H9 (cell line): ENCODE data around the gene EPB41L4A. TPM values are rescaled to one million over a fixed set of nuclear protein-coding genes. Genes with fewer than 3 reads are reported as not detected.

ENCODE experiments used
- DNase-seq: peaks from one replicate; pipeline ENCODE4 v3.0.0-alpha.2; 2017
- H2AFZ ChIP-seq: one replicate; pipeline ENCODE4 v1.6.1; 2013; ENCODE audit warnings: mild to moderate bottlenecking, low read length, control low read depth, moderate library complexity
- H2AK5ac ChIP-seq: 2 replicates; pipeline ENCODE4 v1.6.1; 2013; ENCODE audit warnings: low read length, control low read depth, mixed read lengths; ENCODE audit not compliant: insufficient read length
- H2BK120ac ChIP-seq: one replicate; pipeline ENCODE4 v1.6.1; 2013; ENCODE audit warnings: low read depth, mild to moderate bottlenecking, low read length, control low read depth, inconsistent platforms; ENCODE audit not compliant: poor library complexity, severe bottlenecking
- H2BK12ac ChIP-seq: 2 replicates; pipeline ENCODE4 v1.6.1; 2013; ENCODE audit warnings: low read length, control low read depth, mixed read lengths, low read depth; ENCODE audit not compliant: insufficient read length
- H2BK15ac ChIP-seq: 2 replicates; pipeline ENCODE4 v1.6.1; 2013; ENCODE audit warnings: low read depth, low read length, control low read depth
- H2BK20ac ChIP-seq: one replicate; pipeline ENCODE4 v1.6.1; 2013; ENCODE audit warnings: low read depth, mild to moderate bottlenecking, low read length, control low read depth, inconsistent platforms; ENCODE audit not compliant: poor library complexity, severe bottlenecking
- H2BK5ac ChIP-seq: 2 replicates; pipeline ENCODE4 v1.6.1; 2013; ENCODE audit warnings: low read length, control low read depth, mixed read lengths; ENCODE audit not compliant: insufficient read length
- H3K14ac ChIP-seq: 2 replicates; pipeline ENCODE4 v1.6.1; 2013; ENCODE audit warnings: low read length, control low read depth; ENCODE audit not compliant: insufficient read depth
- H3K18ac ChIP-seq: 2 replicates; pipeline ENCODE4 v1.6.1; 2013; ENCODE audit warnings: low read depth, mild to moderate bottlenecking, mixed read lengths, low read length, control low read depth; ENCODE audit not compliant: insufficient read length
- H3K23ac ChIP-seq: 2 replicates; pipeline ENCODE4 v1.6.1; 2013; ENCODE audit warnings: low read length, control low read depth, mixed read lengths, low read depth; ENCODE audit not compliant: insufficient read length
- H3K23me2 ChIP-seq: 2 replicates; pipeline ENCODE4 v1.6.1; 2013; ENCODE audit warnings: low read depth, mild to moderate bottlenecking, mixed read lengths, low read length, control low read depth; ENCODE audit not compliant: insufficient read length, poor library complexity, severe bottlenecking
- H3K27ac ChIP-seq: 2 replicates; pipeline ENCODE4 v1.5.1; 2013; ENCODE audit warnings: low read length, control low read depth, mixed read lengths, low read depth; ENCODE audit not compliant: insufficient read length
- H3K27me3 ChIP-seq: 2 replicates; pipeline ENCODE4 v1.6.1; 2013; ENCODE audit warnings: low read length, control low read depth, inconsistent platforms; ENCODE audit not compliant: insufficient read depth
- H3K4ac ChIP-seq: 2 replicates; pipeline ENCODE4 v1.6.1; 2013; ENCODE audit warnings: low read depth, mild to moderate bottlenecking, control low read depth, inconsistent platforms, low read length, moderate library complexity
- H3K4me1 ChIP-seq: 2 replicates; pipeline ENCODE4 v1.6.1; 2013; ENCODE audit warnings: low read length, control low read depth, inconsistent platforms; ENCODE audit not compliant: insufficient read depth
- H3K4me2 ChIP-seq: 2 replicates; pipeline ENCODE4 v1.6.1; 2013; ENCODE audit warnings: low read length, control low read depth, mixed read lengths; ENCODE audit not compliant: insufficient read length, insufficient read depth
- H3K56ac ChIP-seq: 2 replicates; pipeline ENCODE4 v1.6.1; 2013; ENCODE audit warnings: low read depth, mild to moderate bottlenecking, mixed read lengths, low read length, control low read depth; ENCODE audit not compliant: insufficient read length
- H3K79me1 ChIP-seq: 2 replicates; pipeline ENCODE4 v1.6.1; 2013; ENCODE audit warnings: low read depth, mild to moderate bottlenecking, moderate library complexity, low read length, control low read depth, inconsistent platforms; ENCODE audit not compliant: insufficient read depth, poor library complexity, severe bottlenecking
- H3K79me2 ChIP-seq: 2 replicates; pipeline ENCODE4 v1.6.1; 2013; ENCODE audit warnings: low read length, control low read depth, inconsistent platforms; ENCODE audit not compliant: insufficient read depth
- H3K9ac ChIP-seq: 2 replicates; pipeline ENCODE4 v1.6.1; 2013; ENCODE audit warnings: low read length, control low read depth, mixed read lengths; ENCODE audit not compliant: insufficient read length; ENCODE audit errors: extremely low read depth
- H3K9me3 ChIP-seq: one replicate; pipeline ENCODE4 v1.6.1; 2013; ENCODE audit warnings: low read depth, low read length, inconsistent platforms; ENCODE audit not compliant: control insufficient read depth
- H3T11ph ChIP-seq: one replicate; pipeline ENCODE4 v1.6.1; 2013; ENCODE audit warnings: mild to moderate bottlenecking, low read length, control low read depth, inconsistent platforms
- H4K20me1 ChIP-seq: one replicate; pipeline ENCODE4 v1.6.1; 2013; ENCODE audit not compliant: control insufficient read depth, insufficient read length, insufficient read depth
- H4K5ac ChIP-seq: 2 replicates; pipeline ENCODE4 v1.6.1; 2013; ENCODE audit warnings: low read depth, mild to moderate bottlenecking, mixed read lengths, low read length, control low read depth; ENCODE audit not compliant: insufficient read length
- H4K8ac ChIP-seq: replicated peaks from 2 replicates; pipeline ENCODE4 v1.6.1; 2013; ENCODE audit warnings: low read length, control low read depth, mixed read lengths, low read depth; ENCODE audit not compliant: insufficient read length
- H4K91ac ChIP-seq: 2 replicates; pipeline ENCODE4 v1.6.1; 2013; ENCODE audit warnings: low read depth, mild to moderate bottlenecking, moderate library complexity, mixed read lengths, low read length, control low read depth; ENCODE audit not compliant: insufficient read length
- H3K27ac Mint-ChIP-seq, 3 experiments: 2 replicates in 2 of 3; 3 replicates in 1 of 3; pipeline ENCODE4 v1.8.0; 2020 to 2021; ENCODE audit warnings: mixed read lengths in 3 of 3, mild to moderate bottlenecking in 1 of 3, moderate library complexity in 1 of 3
- H3K27me3 Mint-ChIP-seq: 2 replicates; pipeline ENCODE4 v1.8.0; 2021; ENCODE audit warnings: low read depth, mild to moderate bottlenecking, moderate library complexity, mixed read lengths
- H3K36me3 Mint-ChIP-seq, 3 experiments: 2 replicates in 2 of 3; 3 replicates in 1 of 3; pipeline ENCODE4 v1.8.0; 2020 to 2021; ENCODE audit warnings: low read depth in 3 of 3, mixed read lengths in 3 of 3; ENCODE audit not compliant: insufficient read depth in 1 of 3
- H3K4me1 Mint-ChIP-seq, 2 experiments: 2 replicates each; pipeline ENCODE4 v1.8.0; 2020; ENCODE audit warnings: mixed read lengths in 2 of 2
- H3K4me3 Mint-ChIP-seq, 2 experiments: 2 replicates in 1 of 2; 3 replicates in 1 of 2; pipeline ENCODE4 v1.8.0; 2020 to 2021; ENCODE audit warnings: mild to moderate bottlenecking in 2 of 2, mixed read lengths in 2 of 2, moderate library complexity in 1 of 2
- H3K9me3 Mint-ChIP-seq, 2 experiments: 2 replicates in 1 of 2; 3 replicates in 1 of 2; pipeline ENCODE4 v1.8.0; 2020; ENCODE audit warnings: mild to moderate bottlenecking in 2 of 2, mixed read lengths in 2 of 2, moderate library complexity in 1 of 2
- CTCF ChIP-seq: fragments of 200-600 bp; sonication (generic); conservative IDR thresholded peaks from 3 replicates; pipeline ENCODE4 v1.8.0; 2021; ENCODE audit warnings: antibody characterized with exemption, mild to moderate bottlenecking
- WGBS: extraction: QIAGEN DNeasy Blood & Tissue Kit; methylation state at CpG from one replicate; pipeline ENCODE4 v1.1.7; 2013; ENCODE audit warnings: missing lambda C conversion rate, low lambda C conversion rate, mixed read lengths; ENCODE audit not compliant: insufficient read length; ENCODE audit errors: extremely low coverage; 5-methylcytosine and 5-hydroxymethylcytosine counted together
- total RNA-seq: library from RNA; stranded (reverse); gene quantifications from 2 replicates; pipeline ENCODE4 v1.2.1, GENCODE V29; 2021

EPB41L4A gene
- total RNA-seq, 1 experiment from 2014 or later, result 4.9 TPM

- H3K79me1 ChIP-seq, result no peaks in the 10 kb centered on the region
- H2BK5ac ChIP-seq, result no peak overlapping the region
- H3K36me3 Mint-ChIP-seq, result no peaks in the 10 kb centered on the region
- H3K9me3 Mint-ChIP-seq, result no peaks in the 10 kb centered on the region
- H3K4ac ChIP-seq, result no peak overlapping the region
- H2AFZ ChIP-seq, result no peak overlapping the region
- H3K14ac ChIP-seq, result no peak overlapping the region
- no peak overlapping the region for H2BK15ac ChIP-seq
- DNase-seq, result no peak
- H3T11ph ChIP-seq, result no peak overlapping the region
- H2BK12ac ChIP-seq, result no peak overlapping the region
- no peak overlapping the region for H4K5ac ChIP-seq
- H3K23me2 ChIP-seq, result no peaks in the 10 kb centered on the region
- no CpG with 5 or more reads among the region's 3 CpGs for WGBS
- no peak overlapping the region for H2BK120ac ChIP-seq
- peaks cover 1% of the 10 kb centered on the region; the same call in 1 of the 2 replicates for H3K27me3 Mint-ChIP-seq
- peaks cover 8% of the 10 kb centered on the region in 2 experiments; a peak in 3 of 4 replicates for H3K4me1 Mint-ChIP-seq
- TF ChIP-seq CTCF, result no peak
- no peak overlapping the region for H3K27ac Mint-ChIP-seq
- no peak overlapping the region for H2BK20ac ChIP-seq
- H3K4me3 Mint-ChIP-seq, result no peak overlapping the region
- H3K56ac ChIP-seq, result no peak overlapping the region
- H4K91ac ChIP-seq, result no peak overlapping the region
- no peaks in the 10 kb centered on the region for H3K4me1 ChIP-seq
- H3K23ac ChIP-seq, result no peak overlapping the region
- H3K9me3 ChIP-seq, result no peaks in the 10 kb centered on the region
- H3K18ac ChIP-seq, result no peak overlapping the region
- H3K79me2 ChIP-seq, result no peaks in the 10 kb centered on the region
- no peaks in the 10 kb centered on the region for H3K27me3 ChIP-seq
- H3K9ac ChIP-seq, result no peak overlapping the region
- no peaks in the 10 kb centered on the region for H4K20me1 ChIP-seq
- H3K4me2 ChIP-seq, result no peak overlapping the region
- no peak overlapping the region for H2AK5ac ChIP-seq
- H3K27ac ChIP-seq, result no peak overlapping the region
- H4K8ac ChIP-seq, result no peak overlapping the region
Measured at GRCh38 chr5:112124788-112125187, 294.3 kb downstream of the EPB41L4A start.
